Measurements from ENCODE around the gene MRI1. TPM values are rescaled to one million over a fixed set of nuclear protein-coding genes. Genes with fewer than 3 reads are reported as not detected.

The MRI1 gene
- total RNA-seq, 1 donor from 2014 or later = 32.6 TPM

DNA sequence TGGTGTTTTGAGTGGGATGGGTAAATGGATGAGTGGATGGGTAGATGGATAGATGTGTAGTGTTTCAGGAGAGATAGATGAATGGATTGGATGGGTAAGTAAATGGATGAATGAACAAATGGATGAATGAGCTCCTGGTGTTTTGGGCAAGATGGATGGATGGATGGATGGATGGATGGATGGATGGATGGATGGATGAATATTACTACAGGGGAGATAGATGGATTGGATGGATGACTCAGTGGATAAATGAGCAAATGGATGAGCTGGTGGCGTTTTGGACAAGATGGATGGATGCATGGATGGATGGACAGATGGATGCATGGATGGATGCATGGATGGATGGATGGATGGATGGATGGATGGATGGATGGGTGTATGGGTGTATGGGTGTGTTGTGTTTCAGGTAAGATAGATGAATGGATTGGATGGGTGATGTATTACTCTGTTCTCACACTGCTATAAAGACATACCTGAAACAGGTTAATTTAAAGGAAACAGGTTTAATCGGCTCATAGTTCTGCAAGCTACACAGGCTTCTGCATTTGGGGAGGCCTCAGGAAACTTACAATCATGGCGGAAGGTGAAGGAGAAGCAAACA is 43.2 kb downstream of the MRI1 start:
- no peak for DNase-seq (ENCODE audit: low read depth)
- Histone ChIP-seq H3K27me3 (ENCODE audit: control insufficient read depth, insufficient read depth, low read length) (no peaks in the 10 kb centered on the region), H3K36me3 (ENCODE audit: control insufficient read depth, insufficient read depth, low read length) (no peaks in the 10 kb centered on the region), H3K4me3 (ENCODE audit: low read depth, low read length) (no peak overlapping the region)
- TF ChIP-seq CTCF (IDR thresholded peaks at IDR 0.05; ENCODE audit: insufficient read depth, low read length, poor library complexity, severe bottlenecking) = no peak

DNA sequence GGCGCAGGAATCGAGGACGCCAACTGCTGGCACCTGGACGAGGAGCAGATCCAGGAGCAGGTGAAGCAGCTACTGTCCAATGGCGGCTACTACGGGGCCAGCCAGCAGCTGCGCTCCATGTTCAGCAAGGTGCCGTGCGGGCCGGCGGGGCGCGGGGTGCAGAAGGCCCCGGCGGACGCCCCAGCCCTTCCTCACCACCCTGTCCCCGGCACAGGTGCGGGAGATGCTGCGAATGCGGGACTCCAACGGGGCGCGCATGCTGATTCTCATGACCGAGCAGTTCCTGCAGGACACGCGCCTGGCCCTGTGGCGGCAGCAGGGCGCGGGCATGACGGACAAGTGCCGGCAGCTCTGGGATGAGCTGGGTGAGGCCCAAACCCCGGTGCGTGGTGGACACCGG is 44.5 kb downstream of the MRI1 start:
- H3K4me3 ChIP-seq (ENCODE audit: low read depth, low read length) = no peak overlapping the region
- no peaks in the 10 kb centered on the region for H3K27me3 ChIP-seq (ENCODE audit: control insufficient read depth, insufficient read depth, low read length)
- DNase-seq (ENCODE audit: low read depth) = no peak
- no peaks in the 10 kb centered on the region for H3K36me3 ChIP-seq (ENCODE audit: control insufficient read depth, insufficient read depth, low read length)
- TF ChIP-seq CTCF (IDR thresholded peaks at IDR 0.05; ENCODE audit: insufficient read depth, low read length, poor library complexity, severe bottlenecking) = no peak

DNA sequence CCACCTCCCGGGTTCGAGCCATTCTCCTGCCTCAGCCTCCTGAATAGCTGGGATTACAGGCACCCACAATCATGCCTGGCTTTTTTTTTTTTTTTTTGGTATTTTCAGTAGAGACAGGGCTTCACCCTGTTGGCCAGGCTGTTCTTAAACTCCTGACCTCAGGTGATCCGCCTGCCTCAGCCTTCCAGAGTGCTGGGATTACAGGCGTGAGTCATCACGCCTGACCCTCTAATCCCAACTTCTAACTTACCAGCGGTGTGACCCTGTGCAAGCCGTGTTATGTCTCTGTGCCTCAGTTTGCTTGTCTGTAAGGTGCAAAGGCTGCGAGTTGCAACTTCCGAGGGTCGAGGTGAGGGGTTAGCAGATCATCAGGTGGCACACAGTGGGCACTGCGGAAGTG is 48.2 kb downstream of the MRI1 start:
- DNase-seq (ENCODE audit: low read depth) = no peak
- no peak overlapping the region for H3K4me3 ChIP-seq (ENCODE audit: low read depth, low read length)
- H3K27me3 ChIP-seq (ENCODE audit: control insufficient read depth, insufficient read depth, low read length) = no peaks in the 10 kb centered on the region
- H3K36me3 ChIP-seq (ENCODE audit: control insufficient read depth, insufficient read depth, low read length) = no peaks in the 10 kb centered on the region
- TF ChIP-seq CTCF (IDR thresholded peaks at IDR 0.05; ENCODE audit: insufficient read depth, low read length, poor library complexity, severe bottlenecking) = no peak

DNA sequence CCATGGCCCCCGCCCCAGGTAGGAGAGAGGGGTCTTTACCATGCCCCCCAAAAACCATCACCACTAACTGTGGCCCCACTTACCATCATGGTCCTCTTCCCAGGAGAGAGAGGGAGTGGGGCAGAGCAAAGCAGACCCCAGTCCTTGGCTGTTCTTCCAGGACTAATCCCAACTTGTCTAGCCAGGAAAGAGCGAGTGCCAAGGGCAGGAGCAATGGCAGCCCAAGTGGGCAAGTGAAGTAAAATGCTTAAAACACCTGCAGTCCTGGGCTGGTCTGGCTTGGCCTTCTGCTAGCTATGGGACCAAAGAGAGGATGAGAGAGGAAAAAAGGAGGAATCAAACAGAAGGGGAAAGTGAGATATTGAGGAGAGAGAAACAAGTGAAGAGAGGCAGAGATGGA is 48.8 kb downstream of the MRI1 start:
- H3K4me3 ChIP-seq (ENCODE audit: low read depth, low read length) = no peak overlapping the region
- peaks cover 1% of the 10 kb centered on the region for H3K36me3 ChIP-seq (ENCODE audit: control insufficient read depth, insufficient read depth, low read length)
- no peak for TF ChIP-seq CTCF (IDR thresholded peaks at IDR 0.05; ENCODE audit: insufficient read depth, low read length, poor library complexity, severe bottlenecking)
- no peak for DNase-seq (ENCODE audit: low read depth)
- no peaks in the 10 kb centered on the region for H3K27me3 ChIP-seq (ENCODE audit: control insufficient read depth, insufficient read depth, low read length)

DNA sequence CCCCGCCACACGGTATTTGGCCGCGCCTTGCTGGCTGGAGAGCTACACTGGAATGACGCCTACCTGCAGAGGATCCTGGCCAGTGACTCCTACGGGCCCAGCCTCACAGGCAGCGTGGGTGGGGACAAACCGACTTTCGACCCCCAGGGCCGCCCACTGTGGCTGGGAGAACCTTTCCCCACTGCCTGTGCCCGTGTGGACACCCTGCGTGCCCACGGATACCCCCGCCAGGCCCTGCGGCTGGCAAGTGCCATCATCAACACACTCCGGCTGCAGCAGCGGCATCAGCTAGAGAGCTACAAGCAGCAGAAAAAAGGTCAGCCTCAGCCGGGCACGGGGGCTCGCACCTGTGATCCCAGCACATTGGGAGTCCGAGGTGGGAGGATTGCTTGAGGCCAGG is 50.2 kb downstream of the MRI1 start:
- no peak overlapping the region for H3K4me3 ChIP-seq (ENCODE audit: low read depth, low read length)
- peaks cover 4% of the 10 kb centered on the region for H3K36me3 ChIP-seq (ENCODE audit: control insufficient read depth, insufficient read depth, low read length)
- no peak for TF ChIP-seq CTCF (IDR thresholded peaks at IDR 0.05; ENCODE audit: insufficient read depth, low read length, poor library complexity, severe bottlenecking)
- H3K27me3 ChIP-seq (ENCODE audit: control insufficient read depth, insufficient read depth, low read length) = no peaks in the 10 kb centered on the region
- no peak for DNase-seq (ENCODE audit: low read depth)

DNA sequence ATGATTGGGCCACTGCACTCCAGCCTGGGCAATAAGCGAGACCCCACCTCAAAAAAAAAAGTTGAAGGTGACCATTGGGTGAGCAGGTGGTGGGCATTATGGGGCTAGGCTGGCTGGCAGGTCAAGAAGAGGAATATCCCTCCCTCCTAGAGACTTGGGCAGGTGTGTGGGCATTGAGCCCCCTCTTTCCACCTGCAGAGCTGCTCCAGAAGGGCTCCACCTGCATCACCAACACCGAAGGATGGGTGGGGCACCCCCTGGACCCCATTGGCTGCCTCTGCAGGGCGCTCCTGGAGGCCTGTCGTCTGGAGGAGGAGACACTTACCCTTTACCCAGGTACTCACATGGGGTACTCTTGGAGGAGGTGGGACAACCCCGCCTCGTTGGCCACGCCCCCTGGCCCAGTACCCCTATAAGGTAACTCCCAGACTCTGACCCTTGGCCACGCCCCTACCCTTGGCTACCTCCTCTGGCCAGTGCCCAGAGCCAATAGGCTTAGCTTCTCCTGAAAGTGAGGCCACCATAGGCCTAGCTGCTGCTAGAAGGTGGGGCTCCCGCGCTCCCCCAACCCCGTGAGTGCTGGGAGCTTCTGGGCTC is 52.8 kb downstream of the MRI1 start:
- H3K27me3 ChIP-seq (ENCODE audit: control insufficient read depth, insufficient read depth, low read length) = no peaks in the 10 kb centered on the region
- H3K4me3 ChIP-seq (ENCODE audit: low read depth, low read length) = no peak overlapping the region
- peaks cover 4% of the 10 kb centered on the region for H3K36me3 ChIP-seq (ENCODE audit: control insufficient read depth, insufficient read depth, low read length)
- no peak for TF ChIP-seq CTCF (IDR thresholded peaks at IDR 0.05; ENCODE audit: insufficient read depth, low read length, poor library complexity, severe bottlenecking)
- no peak for DNase-seq (ENCODE audit: low read depth)

All from kidney epithelial cell (primary cell).